ENCODE measurements around the gene UBP1.
A peak's percentile ranks its signal among the peaks of the same experiment; 100 is the strongest.
"Not testable (repeated sequence)": the region's sequence is repeated elsewhere in the genome, so short reads cannot be mapped to it uniquely, and the experiment has no call there.

UBP1 gene, protein sequence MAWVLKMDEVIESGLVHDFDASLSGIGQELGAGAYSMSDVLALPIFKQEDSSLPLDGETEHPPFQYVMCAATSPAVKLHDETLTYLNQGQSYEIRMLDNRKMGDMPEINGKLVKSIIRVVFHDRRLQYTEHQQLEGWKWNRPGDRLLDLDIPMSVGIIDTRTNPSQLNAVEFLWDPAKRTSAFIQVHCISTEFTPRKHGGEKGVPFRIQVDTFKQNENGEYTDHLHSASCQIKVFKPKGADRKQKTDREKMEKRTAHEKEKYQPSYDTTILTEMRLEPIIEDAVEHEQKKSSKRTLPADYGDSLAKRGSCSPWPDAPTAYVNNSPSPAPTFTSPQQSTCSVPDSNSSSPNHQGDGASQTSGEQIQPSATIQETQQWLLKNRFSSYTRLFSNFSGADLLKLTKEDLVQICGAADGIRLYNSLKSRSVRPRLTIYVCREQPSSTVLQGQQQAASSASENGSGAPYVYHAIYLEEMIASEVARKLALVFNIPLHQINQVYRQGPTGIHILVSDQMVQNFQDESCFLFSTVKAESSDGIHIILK

GRCh38 chr3:33440328-33441224, at the start of gene UBP1:
TSS of gene UBP1 (minus strand) at chr3:33440405. CDS start at chr3:33439848, 557 bp downstream.
- peak; percentile 98 to 99 for DNase-seq (ENCODE audit: low read depth in 2 of 2)

DNA sequence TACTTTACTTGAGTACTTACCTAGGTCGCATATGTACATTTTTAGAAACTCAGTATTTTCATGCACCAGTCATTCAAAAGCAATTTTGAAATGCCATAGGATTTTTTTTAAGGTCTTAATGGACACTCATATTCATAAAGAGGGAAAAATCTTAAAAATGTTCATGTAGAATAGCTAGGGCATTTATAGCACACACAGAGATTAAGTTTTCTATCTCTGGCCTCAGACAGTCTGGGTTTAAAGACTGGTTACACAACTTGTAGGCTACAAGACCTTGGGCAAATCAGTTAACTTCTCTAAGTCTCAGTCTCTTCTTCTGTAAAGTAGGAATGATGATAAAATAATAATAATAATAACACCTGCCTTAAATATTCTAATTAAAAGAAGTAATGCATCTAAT, 48.5 kb upstream of the UBP1 start:
- no peak for DNase-seq (ENCODE audit: low read depth in 2 of 2)

- no peak for DNase-seq (ENCODE audit: low read depth in 2 of 2)
These were observed 48.0 kb upstream of the UBP1 start for GRCh38 chr3:33488246-33488645.

GRCh38 chr3:33482111-33482521, 41.9 kb upstream of the UBP1 start:
- no peak for DNase-seq (ENCODE audit: low read depth in 2 of 2)

DNA sequence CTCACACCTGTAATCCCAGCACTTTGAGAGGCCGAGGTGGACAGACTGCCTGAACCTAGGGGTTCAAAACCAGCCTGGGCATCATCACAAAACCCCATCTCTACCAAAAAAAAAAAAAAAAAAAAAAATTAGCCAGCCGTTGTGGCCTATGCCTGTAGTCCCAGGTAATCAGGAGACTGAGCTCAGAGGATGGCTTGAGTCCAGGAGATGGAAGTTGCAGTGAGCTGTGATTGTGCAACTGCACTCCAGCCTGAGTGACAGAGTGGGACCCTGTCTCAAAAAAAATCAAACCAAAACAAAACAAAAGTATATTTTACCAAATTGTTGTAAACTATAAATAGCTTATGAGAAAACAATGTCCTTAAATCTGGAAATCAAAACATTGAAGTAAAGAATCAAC, 34.7 kb upstream of the UBP1 start:
- DNase-seq (ENCODE audit: low read depth in 2 of 2) = no peak

GRCh38 chr3:33473813-33474212, 33.6 kb upstream of the UBP1 start:
- DNase-seq (ENCODE audit: low read depth in 2 of 2) = no peak

- no peak for DNase-seq (ENCODE audit: low read depth in 2 of 2)
These were observed 27.6 kb upstream of the UBP1 start for GRCh38 chr3:33467786-33468185.

DNA sequence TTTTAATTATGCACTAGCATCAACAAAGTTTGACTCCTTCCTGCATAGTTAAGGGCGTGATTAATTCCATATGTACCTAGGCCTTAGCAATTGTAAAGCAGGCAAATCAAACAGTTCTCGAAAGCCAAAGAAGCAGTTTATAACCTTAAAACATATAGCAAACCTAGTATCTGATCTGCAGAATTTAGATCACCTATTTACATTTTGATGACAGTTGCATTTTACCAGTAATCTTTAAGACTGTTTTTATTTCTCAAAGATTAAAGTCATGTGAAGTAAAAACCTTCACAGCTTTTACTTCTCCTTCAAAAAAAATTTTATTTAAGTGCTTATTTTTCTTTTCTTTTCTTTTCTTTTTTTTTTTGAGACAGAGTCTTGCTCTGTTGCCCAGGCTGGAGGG, 20.9 kb upstream of the UBP1 start:
- no peak for DNase-seq (ENCODE audit: low read depth in 2 of 2)

- DNase-seq (ENCODE audit: low read depth in 2 of 2) = not testable (repeated sequence)
These were observed 19.4 kb upstream of the UBP1 start for GRCh38 chr3:33459577-33459976.

DNA sequence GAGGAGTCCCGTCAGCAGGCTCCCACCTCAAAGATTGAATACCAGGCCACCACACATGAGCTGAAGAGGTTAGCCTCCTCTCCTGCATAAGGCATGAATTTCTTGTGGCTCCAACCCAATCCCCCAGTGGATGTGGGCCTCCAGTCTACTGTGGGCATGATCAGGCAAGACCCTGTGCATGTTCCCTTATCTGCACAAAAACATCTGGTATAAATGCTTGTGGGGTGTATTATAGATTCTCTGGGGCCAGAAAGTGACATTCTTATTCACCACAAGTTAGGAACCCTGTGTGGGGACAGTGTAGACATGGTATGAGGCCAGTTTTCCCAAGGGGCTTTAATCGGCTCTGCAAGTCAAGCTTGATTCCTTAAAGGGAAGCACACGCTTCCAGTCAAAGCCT, 18.2 kb upstream of the UBP1 start:
- no peak for DNase-seq (ENCODE audit: low read depth in 2 of 2)

DNA sequence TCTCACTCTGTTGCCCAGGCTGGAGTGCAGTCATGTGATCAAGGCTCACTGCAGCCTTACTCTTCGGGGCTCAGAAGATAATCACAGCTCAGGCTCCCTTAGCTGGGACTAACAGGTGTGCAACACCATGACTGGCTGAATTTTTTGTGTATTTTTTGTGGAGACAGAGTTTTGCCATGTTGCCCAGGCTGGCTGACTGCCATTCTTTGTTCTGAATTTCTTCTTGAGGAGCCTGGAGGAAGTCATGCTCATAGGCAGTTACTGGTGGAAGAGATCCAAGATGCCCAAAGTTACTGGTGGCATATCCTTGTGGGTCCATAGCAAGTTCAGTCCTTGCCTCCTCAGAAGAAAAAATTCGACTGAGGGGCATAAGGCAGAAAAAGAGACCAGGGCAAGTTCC, 16.6 kb upstream of the UBP1 start:
- no peak for DNase-seq (ENCODE audit: low read depth in 2 of 2)

- DNase-seq (ENCODE audit: low read depth in 2 of 2) = no peak
These were observed 13.1 kb upstream of the UBP1 start for GRCh38 chr3:33453331-33453761.

GRCh38 chr3:33451994-33452393, 11.8 kb upstream of the UBP1 start:
- not testable (repeated sequence) for DNase-seq (ENCODE audit: low read depth in 2 of 2)

- DNase-seq (ENCODE audit: low read depth in 2 of 2) = no peak
These were observed 7.8 kb upstream of the UBP1 start for GRCh38 chr3:33447958-33448357.

DNA sequence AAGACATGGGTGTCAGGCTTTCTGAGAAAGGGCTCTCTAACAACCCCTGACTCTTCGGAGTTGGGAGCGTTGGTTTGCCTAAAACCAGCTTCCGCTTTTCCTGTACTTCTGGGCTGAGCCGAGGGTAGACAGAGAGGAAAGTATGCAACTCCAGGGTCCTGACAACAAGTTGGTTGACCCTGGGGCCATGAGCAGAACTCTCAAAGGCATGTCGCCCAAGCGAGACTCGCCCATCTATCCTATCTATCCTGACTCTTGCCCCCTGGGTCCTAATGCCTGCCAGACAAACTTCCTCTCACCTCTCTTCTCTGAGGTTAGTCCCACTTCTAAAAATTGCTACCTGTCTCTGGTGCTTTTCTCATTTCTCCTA, 7.0 kb upstream of the UBP1 start:
- DNase-seq (ENCODE audit: low read depth in 2 of 2) = not testable (repeated sequence)

DNA sequence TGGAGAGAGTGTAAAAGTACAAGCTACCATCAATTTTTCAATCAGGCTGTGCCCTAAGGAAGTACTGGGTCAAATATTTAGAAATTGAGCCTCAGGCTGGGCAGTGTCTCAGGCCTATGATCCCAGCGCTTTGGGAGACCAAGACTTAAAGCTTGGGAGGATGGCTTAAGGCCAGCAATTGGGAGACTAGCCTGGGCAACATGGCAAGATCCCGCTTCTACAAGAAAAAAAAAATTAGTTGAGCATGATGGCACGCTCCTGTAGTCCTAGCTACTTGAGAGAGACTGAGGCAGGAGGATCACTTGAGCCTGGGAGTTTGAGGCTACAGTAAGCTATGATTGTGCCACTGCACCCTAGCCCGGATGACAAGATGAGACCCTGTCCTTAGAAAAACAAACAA, 2.0 kb upstream of the UBP1 start:
- DNase-seq (ENCODE audit: low read depth in 2 of 2) = no peak

GRCh38 chr3:33441225-33441976, 1.2 kb upstream of the UBP1 start:
- DNase-seq (ENCODE audit: low read depth in 2 of 2) = no peak

- peak; percentile 32 to 41 for DNase-seq (ENCODE audit: low read depth in 2 of 2)
These were observed 468 bp downstream of the UBP1 start for GRCh38 chr3:33439546-33440327.

GRCh38 chr3:33438881-33439545, 1.2 kb downstream of the UBP1 start:
- DNase-seq (ENCODE audit: low read depth in 2 of 2) = no peak

DNA sequence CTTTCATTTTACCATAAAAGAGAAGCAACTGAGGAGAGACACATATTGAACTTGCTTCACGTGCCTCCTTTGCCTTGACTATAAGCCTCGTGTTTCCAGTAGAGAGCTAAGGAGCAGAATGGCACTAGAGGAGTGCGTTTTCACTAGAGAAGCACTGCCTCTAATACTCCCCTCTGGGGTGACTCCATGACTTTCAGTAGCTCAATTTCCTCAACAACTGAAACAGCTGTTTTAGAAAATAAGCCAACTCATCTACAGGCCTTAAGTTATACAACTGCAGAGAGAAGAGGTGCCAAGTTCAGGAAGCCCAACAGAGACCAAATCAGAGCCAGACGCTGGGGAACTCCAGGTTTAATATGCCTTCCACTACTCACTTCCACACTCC, 1.9 kb downstream of the UBP1 start:
- DNase-seq (ENCODE audit: low read depth in 2 of 2) = no peak
